Fibroblast of lung (primary cell): Measurements from ENCODE around the gene PPM1H. TPM values are rescaled to one million over a fixed set of nuclear protein-coding genes. Genes with fewer than 3 reads are reported as not detected.
A peak's percentile ranks its signal among the peaks of the same experiment; 100 is the strongest.

Experiments
- DNase-seq, 2 donors: peaks; one replicate each; pipeline versions ENCODE4 v3.0.0 to v3.0.0-alpha.2; 2010; ENCODE audit warnings: low read depth in 2 of 2
- H2AFZ ChIP-seq: 2 replicates; pipeline ENCODE4 v1.5.1; 2012; ENCODE audit warnings: low read length, control low read depth, inconsistent platforms
- H3K27ac ChIP-seq: 2 replicates; pipeline ENCODE4 v1.5.1; 2011; ENCODE audit warnings: low read length, control low read depth; ENCODE audit not compliant: insufficient read depth
- H3K27me3 ChIP-seq: 2 replicates; pipeline ENCODE4 v1.5.1; 2011; ENCODE audit warnings: mild to moderate bottlenecking, low read length; ENCODE audit not compliant: control insufficient read depth, insufficient read depth
- H3K36me3 ChIP-seq: 2 replicates; pipeline ENCODE4 v1.5.1; 2011; ENCODE audit warnings: low read length; ENCODE audit not compliant: control insufficient read depth, insufficient read depth
- H3K4me1 ChIP-seq: 2 replicates; pipeline ENCODE4 v1.5.1; 2011; ENCODE audit warnings: low read length; ENCODE audit not compliant: control insufficient read depth, insufficient read depth; ENCODE audit errors: extremely low read depth
- H3K4me2 ChIP-seq: 2 replicates; pipeline ENCODE4 v1.5.1; 2011; ENCODE audit warnings: low read length, control low read depth; ENCODE audit not compliant: insufficient read depth; ENCODE audit errors: extremely low read depth
- H3K4me3 ChIP-seq, 4 experiments: fragments of 200-600 bp in 1 of 4; sonication (generic) in 1 of 4; replicated peaks in 1 of 4; 2 replicates each; pipeline ENCODE4 v1.5.1; 2011 to 2016; ENCODE audit warnings: low read length in 4 of 4, low read depth in 3 of 4, mild to moderate bottlenecking in 3 of 4, control low read depth in 2 of 4, inconsistent platforms in 1 of 4, mixed read lengths in 1 of 4; ENCODE audit not compliant: insufficient read depth in 1 of 4; ENCODE audit errors: control extremely low read depth in 1 of 4
- H3K79me2 ChIP-seq: 2 replicates; pipeline ENCODE4 v1.5.1; 2012; ENCODE audit warnings: mild to moderate bottlenecking, low read length, inconsistent platforms; ENCODE audit not compliant: control insufficient read depth, insufficient read depth
- H3K9ac ChIP-seq: 2 replicates; pipeline ENCODE4 v1.5.1; 2011; ENCODE audit warnings: mild to moderate bottlenecking, low read length, control low read depth; ENCODE audit not compliant: insufficient read depth
- H3K9me3 ChIP-seq: 2 replicates; pipeline ENCODE4 v1.5.1; 2012; ENCODE audit warnings: low read depth, low read length; ENCODE audit not compliant: control insufficient read depth, insufficient read depth
- H4K20me1 ChIP-seq: 2 replicates; pipeline ENCODE4 v1.5.1; 2011; ENCODE audit warnings: low read length; ENCODE audit not compliant: control insufficient read depth, insufficient read depth; ENCODE audit errors: extremely low read depth
- CTCF ChIP-seq, 2 donors: IDR thresholded peaks in 1 of 2; conservative IDR thresholded peaks in 1 of 2; 1 replicate in 1 of 2; 2 replicates in 1 of 2; pipeline ENCODE4 v1.5.1; 2011 to 2012; ENCODE audit warnings: low read length in 2 of 2, control low read depth in 1 of 2, inconsistent platforms in 1 of 2, low read depth in 1 of 2, mild to moderate bottlenecking in 1 of 2
- EZH2 ChIP-seq: IDR thresholded peaks from 2 replicates; pipeline ENCODE4 v1.5.1; 2012; ENCODE audit warnings: low read length, control low read depth, mild to moderate bottlenecking; ENCODE audit errors: missing control alignments
- polyA plus RNA-seq, 2 donors: library from polyadenylated mRNA; depleted of rRNA in 1 of 2; stranded (reverse) in 1 of 2; unstranded in 1 of 2; fragments of >200 nt; gene quantifications; 2 replicates each; pipeline ENCODE4 v1.2.1, GENCODE V29; 2011 to 2012; ENCODE audit warnings: missing spikeins in 1 of 2
- total RNA-seq: library from RNA; depleted of rRNA; stranded (reverse); fragments of >200 nt; gene quantifications from 2 replicates; pipeline ENCODE4 v1.2.1, GENCODE V29; 2014

PPM1H gene
- total and polyA plus RNA-seq, 2 donors (not counting 1 experiment from before 2014, with no cell fraction given): 0.57 to 3.1 TPM

GRCh38 chr12:62801796-62802195 is 133.2 kb downstream of the PPM1H start:
- Histone ChIP-seq H3K27ac (no peak overlapping the region), H4K20me1 (no peaks in the 10 kb centered on the region), H3K9me3 (no peaks in the 10 kb centered on the region), H2AFZ (no peak overlapping the region), H3K79me2 (no peaks in the 10 kb centered on the region), H3K4me2 (no peak overlapping the region), H3K9ac (no peak overlapping the region), H3K4me3 (no peak overlapping the region), H3K36me3 (no peaks in the 10 kb centered on the region), H3K27me3 (no peaks in the 10 kb centered on the region), H3K4me1 (no peaks in the 10 kb centered on the region)
- no peak for DNase-seq
- TF ChIP-seq CTCF (conservative IDR thresholded peaks at IDR 0.05 in 1 of 2, IDR thresholded peaks at IDR 0.05 in 1 of 2; ENCODE audit: low read depth in 1 of 2, low read length in 2 of 2) (no peak), EZH2 (no peak)

GRCh38 chr12:62800707-62801400 is 134.1 kb downstream of the PPM1H start:
- Histone ChIP-seq H2AFZ (no peak overlapping the region), H3K27ac (no peak overlapping the region), H3K9me3 (no peaks in the 10 kb centered on the region), H3K79me2 (no peaks in the 10 kb centered on the region), H3K9ac (no peak overlapping the region), H4K20me1 (no peaks in the 10 kb centered on the region), H3K27me3 (no peaks in the 10 kb centered on the region), H3K4me1 (no peaks in the 10 kb centered on the region), H3K36me3 (no peaks in the 10 kb centered on the region), H3K4me3 (no peak overlapping the region), H3K4me2 (no peak overlapping the region)
- DNase-seq: peak in 1 of 2 donors; percentile 22
- TF ChIP-seq CTCF (conservative IDR thresholded peaks at IDR 0.05 in 1 of 2, IDR thresholded peaks at IDR 0.05 in 1 of 2; ENCODE audit: low read depth in 1 of 2, low read length in 2 of 2) (no peak), EZH2 (no peak)

GRCh38 chr12:62799766-62800406 is 135.1 kb downstream of the PPM1H start:
- H3K27me3 ChIP-seq: no peaks in the 10 kb centered on the region
- H3K9me3 ChIP-seq: no peaks in the 10 kb centered on the region
- H3K27ac ChIP-seq: no peak overlapping the region
- no peak overlapping the region for H3K9ac ChIP-seq
- H3K79me2 ChIP-seq: no peaks in the 10 kb centered on the region
- TF ChIP-seq CTCF (conservative IDR thresholded peaks at IDR 0.05 in 1 of 2, IDR thresholded peaks at IDR 0.05 in 1 of 2; ENCODE audit: low read depth in 1 of 2, low read length in 2 of 2): no peak
- TF ChIP-seq EZH2: no peak
- H3K36me3 ChIP-seq: no peaks in the 10 kb centered on the region
- H3K4me2 ChIP-seq: no peak overlapping the region
- no peak for DNase-seq
- H4K20me1 ChIP-seq: no peaks in the 10 kb centered on the region
- no peak overlapping the region for H2AFZ ChIP-seq
- H3K4me3 ChIP-seq: no peak overlapping the region
- H3K4me1 ChIP-seq: no peaks in the 10 kb centered on the region
